Measurements from ENCODE around the gene ACAP1.

The ACAP1 gene

DNA sequence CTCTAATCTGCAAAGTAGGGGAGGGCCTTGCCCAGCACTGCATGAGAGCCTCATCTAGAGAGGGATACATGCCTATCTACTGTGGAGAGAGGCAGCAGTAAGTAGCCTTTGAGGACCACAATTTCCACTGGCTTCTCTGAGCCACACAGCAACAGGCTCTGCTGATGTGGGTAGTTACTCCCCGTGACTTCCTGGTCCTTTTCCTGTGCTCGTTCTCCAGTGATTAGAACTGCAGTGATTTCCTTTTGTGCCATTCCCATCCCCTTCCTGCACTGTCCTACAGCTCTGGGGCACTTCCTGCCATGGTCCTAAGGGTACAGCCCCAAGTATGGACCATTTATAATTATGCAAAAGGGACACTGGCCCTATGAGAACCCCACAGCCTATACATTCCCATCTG lies 55.0 kb downstream of the ACAP1 start:
- no peak for DNase-seq

DNA sequence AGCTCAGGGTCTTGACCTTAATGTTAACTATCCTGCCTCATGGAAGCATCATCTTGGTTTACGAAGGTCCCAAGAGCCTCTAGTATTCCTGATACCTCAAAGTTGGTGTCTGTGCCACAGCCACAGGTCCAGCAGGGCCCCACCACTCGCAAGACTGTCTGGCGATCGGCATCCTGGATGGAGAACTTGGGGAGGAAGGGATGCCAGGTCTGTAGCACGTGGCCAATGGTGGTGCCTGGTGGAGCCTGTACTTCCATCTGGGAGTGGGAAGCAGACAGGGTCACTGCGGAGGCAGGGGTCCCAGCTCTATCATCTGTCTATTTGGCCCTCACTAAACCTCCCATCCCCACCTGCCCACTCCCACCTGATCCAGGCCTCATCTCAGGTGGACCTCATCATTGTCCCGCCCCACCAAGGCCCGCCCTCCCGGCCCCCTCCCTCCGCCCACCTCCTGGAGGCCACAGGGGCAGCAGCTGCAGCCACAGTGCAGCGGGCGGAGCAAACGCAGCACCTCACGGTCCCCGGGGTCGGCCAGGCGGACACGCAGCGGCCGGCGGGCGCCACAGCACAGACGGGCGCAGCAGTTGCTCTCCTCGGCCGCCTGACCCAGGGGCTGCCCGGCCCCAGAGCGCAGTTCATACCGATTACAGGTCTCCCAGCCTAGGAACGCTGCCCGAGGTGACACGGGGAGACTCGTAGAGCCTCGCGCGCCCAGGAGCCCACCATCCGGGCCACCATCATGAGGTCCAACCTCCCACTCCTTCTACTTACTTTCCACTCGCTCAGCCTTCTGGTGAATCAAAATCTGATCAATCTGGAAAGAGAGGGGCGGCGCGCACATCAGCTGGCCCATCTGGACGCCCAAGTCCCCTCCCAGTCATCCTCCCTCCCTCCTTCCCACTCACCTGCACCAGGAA lies 56.6 kb downstream of the ACAP1 start:
- no peak for DNase-seq

DNA sequence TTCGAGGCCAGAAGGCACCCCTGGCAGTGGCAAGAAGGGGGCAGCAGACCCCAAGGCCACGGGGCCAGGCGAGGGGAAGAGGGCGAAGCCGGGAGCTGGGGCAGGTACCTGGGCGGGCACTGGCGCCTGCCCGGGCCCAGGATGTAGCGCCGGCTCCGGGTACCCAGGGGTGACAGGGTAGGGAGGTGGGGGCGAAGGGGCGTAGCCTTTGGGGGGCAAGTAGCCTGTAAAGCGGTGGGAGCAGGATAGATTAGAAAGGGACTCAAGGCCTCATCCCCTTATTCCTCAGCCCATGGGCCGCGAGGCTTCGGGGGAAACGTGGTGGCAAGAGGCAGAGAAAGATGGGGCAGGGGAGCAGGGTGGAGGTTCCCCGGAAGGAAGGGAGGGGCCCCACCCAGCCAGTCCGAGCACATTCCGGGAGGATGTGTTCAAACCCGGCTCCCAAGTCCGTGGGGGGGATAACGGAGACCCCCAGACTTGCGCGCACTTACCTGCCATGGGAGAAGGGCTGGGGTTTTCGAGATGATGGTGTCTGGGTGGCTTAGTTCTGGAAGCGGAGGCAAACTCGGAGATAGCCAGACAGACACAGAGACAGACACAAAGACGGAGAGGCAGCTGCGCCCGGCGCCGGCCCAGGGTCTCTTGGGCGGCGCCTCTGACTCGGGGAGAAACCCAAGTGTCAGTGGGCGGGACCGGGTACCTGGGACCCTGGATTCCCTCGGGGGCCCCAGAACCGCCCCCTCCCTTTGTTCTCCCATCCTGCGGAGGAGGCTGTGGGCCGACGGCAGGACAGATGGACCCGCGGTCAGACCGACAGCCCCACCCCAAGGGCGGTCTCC lies 57.5 kb downstream of the ACAP1 start:
- DNase-seq = no peak

DNA sequence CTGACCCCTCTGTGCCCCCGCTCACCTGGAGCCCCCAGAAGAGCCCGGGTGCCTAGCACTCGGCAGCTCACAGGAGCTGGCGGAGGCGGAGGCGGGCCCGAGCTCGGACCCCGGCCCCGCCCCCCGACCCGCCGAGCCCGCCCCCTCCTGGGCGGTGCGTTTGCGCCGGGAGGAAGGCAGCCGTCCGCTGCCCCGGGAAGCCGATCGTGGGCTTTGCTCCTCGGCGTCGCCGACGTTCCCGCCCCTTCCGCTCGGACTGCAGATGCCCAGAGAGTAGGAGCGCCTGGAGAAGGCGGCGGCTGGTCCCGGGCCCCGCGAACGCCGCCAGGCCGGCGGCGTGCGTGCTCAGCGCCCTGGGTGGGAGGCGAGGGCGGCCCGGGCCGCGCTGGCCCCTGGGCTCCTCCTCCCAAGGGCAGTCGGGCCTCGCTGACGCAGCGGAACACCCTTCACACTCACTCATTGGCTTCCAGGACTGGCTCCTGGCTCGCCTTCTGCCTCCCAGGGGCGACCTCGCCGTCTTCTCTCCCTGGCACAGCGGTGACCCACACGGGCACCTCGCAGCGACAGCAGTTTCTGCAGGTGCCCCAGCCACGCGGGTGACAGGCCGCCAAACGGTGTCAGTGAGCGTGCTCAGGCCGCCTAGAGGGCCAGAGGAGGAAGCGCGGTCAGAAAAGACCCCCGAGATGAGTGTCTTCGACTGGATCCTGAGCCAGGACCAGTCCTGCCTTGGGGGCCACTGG lies 58.3 kb downstream of the ACAP1 start, which contains the start of gene PLSCR3:
PLSCR3 (minus strand) TSS at position 74 of the 740 bp plus-strand sequence. CDS start 415 bp downstream, outside the sequence.
- peak; percentile 40 for DNase-seq

DNA sequence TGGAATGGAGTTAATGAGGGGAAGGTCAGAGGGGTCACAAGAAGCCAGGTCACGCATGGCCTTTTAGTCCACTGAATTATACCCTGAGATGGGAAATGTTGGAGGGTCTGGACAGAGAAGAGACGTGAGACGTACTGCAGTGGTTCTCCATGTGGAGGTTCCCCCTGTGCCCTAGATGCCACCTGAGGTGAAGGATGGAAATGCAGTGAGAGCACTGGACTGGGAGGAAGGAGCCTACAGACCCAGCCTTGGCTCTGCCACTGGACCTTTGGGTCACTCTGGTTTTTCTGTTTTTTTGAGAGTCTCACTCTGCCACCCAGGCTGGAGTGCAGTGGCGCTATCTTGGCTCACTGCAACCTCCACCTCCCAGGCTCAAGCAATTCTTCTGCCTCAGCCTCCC lies 59.8 kb downstream of the ACAP1 start:
- no peak for DNase-seq

DNA sequence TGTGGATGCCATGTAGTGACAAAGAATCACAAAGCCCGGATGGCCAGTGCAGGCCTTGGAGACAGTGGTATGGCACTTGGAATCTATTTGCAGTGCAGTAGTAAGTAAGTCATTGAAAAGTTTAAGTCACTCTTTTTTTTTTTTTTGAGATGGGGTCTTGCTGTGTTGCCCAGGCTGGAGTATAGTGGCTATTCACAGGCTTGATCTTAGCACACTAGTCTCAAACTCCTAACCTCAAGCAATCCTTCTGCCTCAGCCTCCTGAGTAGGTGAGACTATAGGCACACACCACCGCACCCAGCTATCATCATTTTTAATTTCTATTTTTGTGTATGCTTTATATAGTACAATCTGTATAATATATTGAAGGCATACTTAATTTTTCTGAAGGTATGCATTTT lies 62.3 kb downstream of the ACAP1 start:
- DNase-seq = no peak
